Hepatic stellate cell (primary cell): ENCODE data around the gene NDUFB8.
"Not testable (repeated sequence)": the region's sequence is repeated elsewhere in the genome, so short reads cannot be mapped to it uniquely, and the experiment has no call there.

Experiments used
- DNase-seq: peaks from one replicate; pipeline ENCODE4 v3.0.0; 2011; ENCODE audit warnings: low spot score

Gene NDUFB8

DNA sequence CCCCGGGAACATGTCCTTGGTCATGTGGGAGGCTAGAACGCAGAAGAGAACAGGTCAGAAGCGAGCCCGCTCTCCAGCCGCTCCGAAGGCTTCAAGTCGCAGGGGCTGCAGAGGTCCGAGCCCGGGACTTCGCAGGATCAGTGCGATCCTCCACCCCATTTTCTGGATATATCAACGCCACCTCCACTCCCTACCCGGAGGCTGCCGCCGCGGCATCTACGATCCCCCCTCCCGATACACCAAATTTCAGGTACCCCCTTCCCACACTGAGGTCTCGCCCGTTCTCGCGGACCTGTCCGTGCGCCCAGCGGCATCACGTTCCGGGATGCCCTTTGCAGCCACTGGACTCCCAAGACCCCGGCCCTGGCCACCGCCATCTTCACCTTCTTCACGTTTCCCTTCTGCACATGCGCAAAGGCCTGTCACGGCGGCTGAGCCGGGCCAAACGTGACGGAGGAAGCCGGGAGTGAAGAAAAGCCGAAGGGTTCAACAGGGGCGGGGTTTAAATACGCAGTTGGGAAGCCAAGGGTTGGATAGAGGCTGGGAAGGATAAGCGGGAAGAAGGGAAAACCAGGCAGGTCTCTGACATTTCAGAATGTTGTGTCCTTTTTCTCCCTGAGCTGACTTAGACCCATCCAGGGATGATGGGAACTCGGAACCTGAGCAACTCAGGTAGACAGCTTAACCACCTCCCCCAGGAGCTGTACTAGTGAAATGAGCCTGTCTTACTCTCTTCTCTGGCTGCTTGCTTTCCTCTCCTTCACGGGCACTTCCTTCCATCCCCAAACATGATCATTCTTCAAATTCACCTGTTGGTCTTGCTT is at the start of gene NDUFB8:
NDUFB8 (minus strand) TSS at position 397 of the 824 bp plus-strand sequence; CDS start at position 377, 20 bp downstream.
- peak; percentile 89 for DNase-seq

DNA sequence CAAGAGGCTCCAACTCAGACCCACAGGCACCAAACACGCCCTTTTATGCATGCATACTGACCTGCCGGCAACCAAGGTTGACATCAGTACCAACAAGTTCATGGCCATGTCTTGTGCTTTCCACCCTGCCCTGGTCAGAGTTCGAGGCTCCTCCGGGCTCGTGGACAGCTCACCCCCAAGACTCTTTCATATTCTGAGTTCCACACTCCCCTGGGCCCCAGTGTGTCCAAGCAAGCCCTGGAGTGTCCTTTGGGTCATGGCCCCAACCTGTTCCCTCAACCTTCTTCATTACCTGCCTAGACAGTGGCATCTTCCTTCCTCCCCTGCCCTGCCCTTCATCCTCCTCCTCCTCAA is 46.6 kb upstream of the NDUFB8 start:
- no peak for DNase-seq

DNA sequence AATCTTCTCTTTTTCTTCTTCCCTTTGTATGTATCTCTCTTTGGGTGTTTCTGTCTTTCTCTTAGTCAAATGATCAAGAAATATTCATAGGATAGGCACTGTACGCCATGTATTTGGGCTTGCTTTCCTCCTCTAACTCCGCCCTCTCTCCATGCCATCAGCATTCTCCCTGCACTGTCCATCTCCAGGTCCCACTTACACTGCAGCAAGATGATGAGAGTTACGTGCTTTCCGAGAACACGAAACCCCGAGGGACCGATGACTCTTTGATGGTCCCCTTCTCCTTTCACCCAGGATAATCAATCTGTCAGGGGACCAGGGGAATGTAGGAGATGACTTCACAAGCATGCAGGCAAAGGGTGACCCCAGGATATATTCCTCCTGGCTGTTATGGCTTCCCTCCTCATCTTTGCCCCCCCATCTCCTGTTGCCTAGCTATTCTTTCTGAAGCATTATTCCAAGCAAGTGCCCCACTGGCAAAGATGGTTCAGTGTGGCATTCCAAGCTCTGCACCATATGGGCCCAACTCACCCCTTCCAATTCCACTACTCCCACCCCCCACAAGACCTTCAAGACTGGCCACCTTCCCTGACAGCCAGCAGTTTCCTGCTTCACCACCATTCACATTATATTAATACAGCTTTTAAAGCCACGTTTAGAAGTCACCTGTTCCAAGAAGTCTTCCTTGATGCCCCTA is 46.1 kb upstream of the NDUFB8 start:
- DNase-seq = no peak

DNA sequence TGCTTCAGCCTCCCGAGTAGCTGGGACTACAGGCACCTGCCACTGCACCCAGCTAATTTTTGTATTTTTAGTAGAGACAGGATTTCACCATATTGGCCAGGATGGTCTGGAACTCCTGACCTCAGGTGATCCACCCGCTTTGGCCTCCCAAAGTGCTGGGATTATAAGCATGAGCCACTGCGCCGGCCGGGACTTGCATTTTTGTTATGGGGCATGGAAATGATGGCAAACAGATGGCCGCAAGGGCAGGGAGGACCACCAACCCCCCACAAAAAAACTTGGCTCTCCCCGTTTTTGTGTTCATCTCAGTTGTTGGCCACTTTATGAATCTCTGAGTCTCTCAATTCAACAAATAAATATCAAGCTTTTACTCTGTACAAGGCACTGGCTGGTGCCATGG is 45.5 kb upstream of the NDUFB8 start:
- DNase-seq = not testable (repeated sequence)

DNA sequence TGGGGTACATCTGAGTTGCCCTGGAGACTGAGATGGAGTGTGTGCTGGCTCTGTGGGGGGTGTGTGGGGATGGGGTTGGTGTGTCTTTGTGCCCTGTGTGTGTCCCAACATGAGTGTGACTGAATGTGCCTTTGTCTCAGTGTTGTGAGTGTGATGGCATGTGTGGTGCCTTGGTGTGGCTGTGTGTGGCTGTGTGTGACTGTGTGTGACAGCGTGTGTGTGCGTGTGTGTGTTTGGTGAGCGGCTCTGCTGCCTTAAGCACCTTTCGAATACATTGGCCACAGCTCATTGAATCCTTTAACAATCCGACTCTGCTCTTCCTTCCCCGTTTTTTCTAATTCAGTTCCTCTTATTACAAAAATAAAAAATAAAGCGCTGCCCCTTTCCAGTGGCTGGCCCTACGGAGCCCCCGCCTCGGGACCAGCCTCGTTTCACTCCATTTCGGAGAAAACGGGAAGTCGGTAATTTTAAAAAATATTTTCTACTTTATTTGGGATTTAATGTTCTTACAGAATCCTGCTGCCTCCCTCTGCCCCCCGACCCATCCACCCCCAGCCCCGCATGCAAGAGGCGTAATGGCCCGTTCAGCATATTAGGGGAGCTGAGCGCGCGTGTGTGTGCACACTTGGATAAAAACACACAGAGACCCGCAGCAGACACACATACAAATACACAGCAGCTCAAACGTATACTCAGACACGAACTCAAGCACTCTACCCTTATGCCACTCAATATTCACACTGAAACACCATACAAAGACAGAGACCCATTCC is 41.6 kb upstream of the NDUFB8 start:
- no peak for DNase-seq

DNA sequence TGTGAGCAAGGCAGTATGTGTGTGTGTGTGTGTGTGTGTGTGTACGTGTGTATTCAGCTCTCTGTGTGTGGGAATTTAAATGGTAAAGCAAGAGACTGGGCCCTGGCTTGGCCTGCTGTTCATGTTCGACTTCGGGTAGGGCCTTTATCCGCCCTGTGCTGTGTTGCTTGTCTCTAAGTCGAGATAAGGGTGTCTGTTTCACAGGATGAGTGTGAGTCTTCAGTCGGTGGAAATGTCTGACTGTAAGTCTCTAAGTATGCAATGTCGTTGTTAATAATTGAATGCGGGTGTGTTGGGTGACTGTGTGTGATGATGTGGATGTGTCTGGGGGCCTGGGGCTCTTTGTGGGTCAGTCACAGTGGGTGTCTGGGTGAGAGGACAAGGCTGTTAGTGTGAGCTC is 40.8 kb upstream of the NDUFB8 start:
- DNase-seq = no peak

DNA sequence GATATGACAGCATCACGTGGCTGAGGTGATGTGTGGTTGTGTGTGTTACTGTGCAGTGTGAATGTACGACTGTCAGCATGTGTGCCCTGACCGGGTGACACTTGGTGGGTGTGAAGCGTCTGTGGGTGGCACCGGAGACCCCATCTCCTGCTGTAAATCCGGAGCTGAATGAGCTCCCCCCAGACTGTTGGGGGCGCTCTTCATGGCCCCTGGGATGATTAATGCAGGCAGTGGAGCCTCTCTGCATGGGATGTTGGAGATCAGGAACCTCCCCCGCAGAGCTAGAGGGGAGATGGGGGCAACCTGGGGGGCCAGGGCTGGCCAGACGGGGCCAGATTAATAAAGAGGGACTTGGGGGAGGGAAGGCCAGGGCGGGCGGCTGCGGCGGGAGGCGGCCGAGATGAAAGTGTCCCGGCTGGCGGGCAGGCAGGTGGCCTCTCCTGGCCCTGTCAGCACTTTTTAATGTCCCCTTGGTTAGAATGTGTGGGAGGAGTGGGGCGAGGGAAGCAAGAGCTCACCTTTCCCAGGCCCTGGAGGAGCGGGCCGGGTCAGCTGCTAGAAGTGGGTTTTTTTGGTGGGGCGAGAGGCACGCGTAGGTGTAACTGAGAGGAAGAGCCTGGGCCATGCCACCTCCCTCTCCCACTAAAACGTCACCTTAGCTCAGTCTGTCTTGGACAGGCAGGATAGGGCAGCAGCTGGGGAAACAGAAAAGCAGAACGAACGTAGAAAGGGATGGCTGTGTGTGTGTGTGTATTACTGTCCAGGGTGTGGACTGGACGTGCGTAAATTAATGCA is 40.2 kb upstream of the NDUFB8 start:
- DNase-seq = no peak

DNA sequence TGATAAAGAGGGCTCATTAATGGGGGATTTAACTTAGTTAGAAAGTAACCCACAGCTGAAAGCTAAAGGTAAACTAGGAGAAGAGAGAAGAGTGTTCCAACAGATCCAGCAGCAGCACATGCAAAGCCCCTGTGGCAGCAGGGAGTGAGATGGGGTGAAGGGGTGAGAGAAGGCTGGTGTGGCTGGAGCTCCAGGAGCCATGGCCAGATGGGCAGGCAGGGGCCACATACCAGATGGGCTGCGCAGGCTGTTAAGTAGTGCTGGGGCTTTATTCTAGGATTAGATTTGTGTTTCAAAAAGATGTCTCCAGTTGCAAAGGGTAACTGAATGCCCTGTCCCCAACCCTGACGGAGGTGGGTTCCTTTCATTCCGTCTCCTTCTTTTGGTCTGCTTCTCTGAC is 39.2 kb upstream of the NDUFB8 start:
- no peak for DNase-seq

DNA sequence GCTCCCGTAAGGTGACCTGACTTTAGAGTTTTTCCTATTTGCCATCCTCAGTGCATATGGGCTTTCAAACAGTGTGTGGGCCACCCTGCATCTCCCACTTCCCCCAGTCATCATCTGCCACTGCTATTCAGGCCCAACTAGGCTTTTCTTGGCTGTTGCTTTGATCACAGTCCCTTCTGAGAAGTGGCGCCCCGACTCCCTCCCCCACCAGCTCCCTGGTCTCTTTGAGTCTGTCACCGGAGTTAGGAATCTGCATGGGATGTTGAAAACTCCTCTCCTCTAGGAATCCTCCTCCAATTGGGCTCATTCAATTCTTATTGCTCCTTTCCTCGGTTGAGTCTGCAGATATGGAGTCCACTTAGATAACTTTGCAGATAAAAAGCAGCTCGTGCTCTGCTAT is 38.2 kb upstream of the NDUFB8 start:
- DNase-seq = no peak

DNA sequence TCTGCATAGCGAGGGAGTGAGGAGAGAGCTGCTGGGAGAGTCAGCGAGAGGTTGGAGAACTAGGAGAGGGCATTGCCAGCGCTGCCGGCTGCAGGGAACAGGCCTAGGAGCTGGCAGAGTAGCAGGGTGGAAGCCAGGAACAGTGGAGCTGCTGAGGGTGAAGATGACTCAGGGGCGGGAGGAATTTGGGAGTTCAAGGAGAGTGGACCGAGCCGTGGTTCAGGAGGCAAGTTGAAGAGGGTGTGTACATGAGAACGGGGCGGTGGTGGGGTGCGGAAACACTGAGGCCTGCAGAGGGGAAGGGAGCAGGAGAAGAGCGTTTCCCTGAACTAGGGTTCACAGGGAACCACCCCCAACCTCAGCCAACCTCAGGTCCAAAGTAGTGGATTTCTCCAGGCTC is 37.6 kb upstream of the NDUFB8 start:
- no peak for DNase-seq

DNA sequence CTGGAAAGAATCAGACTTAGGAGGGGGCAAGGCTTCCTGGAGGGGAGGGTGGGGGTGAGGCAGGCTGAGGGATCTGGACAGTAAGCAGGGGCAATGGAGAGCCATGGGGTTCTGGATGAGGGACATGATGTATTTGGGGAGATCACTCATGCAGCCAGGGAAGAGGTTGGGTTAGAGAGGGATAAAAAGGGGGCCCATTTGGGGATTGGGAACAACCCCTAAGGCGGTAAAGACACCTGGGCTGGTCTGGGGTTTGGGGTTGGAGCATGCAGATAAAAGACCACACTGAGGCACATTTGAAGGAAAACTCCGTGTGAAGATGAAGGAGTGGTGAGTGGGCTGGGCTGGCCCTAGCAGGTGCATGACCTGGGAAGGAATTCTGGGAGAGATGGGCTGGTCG is 36.9 kb upstream of the NDUFB8 start:
- no peak for DNase-seq

DNA sequence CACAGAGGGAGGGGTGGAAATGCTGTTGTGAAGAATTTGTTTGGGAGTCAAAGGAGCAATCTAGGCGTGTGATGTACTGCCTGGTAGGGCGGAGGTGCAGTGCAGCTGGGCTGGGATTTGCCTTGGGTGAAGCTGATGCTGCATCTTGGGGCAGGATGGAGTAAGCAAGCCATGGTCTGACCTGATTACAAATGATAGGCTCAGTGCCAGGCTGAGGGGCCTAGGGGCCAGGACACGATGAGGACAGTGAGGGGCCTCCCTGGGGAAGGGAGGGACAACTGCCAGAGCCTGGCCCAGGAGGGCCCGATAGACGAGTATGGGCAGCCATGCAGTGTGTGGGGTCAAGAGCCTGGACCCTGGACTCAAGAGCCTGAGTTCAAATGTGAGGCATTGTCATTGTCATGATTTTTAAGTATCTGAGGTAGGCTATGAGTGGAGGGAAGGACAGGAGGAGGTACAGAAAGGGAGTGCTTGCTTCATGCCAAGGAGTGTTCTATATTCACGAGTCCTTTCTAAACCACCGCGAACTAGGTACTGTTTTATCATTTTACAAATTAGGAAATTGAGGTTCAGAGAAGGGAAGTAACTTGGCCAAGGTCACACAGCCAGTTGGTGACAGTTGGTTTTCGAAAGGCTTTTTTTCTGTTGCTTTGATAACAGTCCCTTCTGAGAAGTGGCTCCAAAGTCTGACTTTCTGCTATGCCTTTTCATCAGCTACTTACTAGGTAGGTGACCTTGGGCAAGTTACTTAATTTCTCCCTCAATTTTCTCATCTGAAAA is 35.7 kb upstream of the NDUFB8 start:
- DNase-seq = no peak

DNA sequence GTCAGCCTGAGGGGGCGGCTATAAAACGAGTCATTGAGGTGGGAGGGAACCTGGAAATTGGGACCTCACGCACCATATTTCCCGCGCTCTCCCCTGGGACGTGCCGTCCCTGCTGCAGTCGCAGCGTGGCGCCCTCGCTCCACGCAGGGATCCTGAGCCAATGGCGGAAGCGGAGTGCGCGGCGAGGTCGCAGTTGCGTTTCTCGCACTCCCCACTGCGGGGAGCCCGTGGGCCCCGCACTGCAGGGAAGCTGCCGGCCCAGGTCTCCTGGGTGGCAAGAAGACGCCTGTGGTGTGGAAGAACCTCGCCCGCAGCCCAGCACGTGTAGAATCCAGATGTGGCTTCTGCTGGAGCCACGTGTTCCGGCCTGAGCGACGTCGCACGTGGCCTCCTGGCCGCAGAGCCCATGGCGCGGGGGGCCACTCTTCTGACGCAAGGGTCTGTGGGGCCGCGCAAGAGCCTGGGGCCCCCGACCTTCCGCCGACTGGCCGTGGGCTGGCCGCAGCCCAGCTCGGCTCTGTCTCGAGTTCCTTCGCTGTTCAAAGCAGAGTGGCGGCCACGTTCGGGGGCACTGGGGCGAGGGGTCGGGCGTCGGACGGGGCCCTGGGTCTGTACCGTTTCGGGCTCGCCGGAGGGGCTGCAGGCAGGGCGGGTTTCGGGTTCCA is 32.5 kb upstream of the NDUFB8 start:
- peak; percentile 77 for DNase-seq

DNA sequence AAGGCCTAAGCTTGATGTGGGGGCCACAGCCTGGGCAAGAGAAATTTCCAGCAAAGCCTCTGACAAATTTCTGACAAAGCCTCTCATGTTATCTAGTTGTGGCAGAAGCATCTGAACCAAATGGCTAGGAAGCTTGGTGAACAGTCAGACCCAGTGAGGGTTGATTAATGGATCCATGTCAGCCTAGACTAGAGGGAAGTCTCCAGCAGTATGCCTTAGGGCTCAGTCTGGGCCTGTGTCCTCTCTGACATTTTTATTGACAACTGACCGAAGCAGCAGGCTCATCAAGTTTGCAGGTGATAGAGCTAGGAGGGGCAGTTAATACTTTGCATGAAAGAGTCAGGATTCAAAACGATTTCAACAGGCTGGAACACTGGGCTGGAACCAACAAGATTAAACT is 31.3 kb upstream of the NDUFB8 start:
- DNase-seq = no peak

DNA sequence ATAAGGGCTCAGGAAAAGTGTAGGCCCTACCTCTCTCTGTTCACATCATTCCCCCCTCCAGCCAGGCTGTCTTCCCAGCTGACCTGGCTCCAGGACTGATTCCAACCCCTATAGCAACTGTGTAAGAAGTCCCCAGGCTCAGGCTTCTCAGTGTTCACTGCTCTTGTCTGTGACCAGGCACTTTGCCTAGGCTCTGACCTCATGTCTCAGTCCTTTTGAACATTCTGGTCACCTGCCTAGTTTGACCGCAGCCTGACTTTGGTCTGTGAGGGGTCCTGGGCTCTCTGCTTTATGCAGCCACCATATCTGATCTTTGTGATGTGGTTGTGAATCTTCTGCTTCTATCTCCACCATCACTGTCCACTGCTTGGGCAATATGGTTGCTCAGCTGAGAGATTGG is 30.6 kb upstream of the NDUFB8 start:
- no peak for DNase-seq

DNA sequence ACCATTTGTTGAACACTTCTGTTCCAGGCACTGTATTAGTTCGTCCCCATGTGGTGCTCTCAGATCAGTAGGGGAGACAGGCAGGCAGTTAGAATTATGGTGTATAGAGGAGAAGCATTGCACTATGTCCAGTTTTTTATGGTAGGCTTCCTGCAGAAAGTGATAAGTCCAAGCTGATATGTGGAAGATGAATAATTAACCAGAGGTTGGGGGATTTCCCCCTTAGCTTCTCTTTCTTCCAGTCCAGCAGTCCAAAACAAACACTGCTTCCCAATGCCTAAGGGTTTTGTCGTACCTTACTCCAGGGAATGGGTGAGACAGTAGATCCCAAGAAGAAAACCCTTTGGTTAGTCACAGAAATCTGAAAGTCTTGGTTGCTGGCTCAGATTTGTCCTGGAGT is 25.2 kb upstream of the NDUFB8 start:
- no peak for DNase-seq

DNA sequence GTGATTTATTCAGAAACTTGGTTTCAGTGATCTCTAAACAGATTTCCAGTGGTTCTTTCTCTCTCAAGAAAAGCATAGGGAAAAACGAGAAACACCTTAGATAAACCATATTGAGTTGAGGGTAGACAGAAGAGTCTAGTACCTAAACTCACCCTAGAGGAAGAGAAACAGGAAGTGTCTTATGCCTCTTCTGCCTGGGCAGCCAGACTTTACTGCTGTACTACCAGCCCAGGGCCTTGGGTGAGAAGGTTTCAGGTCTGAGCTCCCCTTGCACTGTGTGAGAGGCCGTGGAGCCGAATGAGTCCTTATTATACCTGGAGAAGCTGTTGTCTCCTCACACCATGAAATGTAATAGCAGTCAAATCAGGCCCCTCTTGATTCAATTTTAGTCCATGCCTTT is 24.3 kb upstream of the NDUFB8 start:
- no peak for DNase-seq

DNA sequence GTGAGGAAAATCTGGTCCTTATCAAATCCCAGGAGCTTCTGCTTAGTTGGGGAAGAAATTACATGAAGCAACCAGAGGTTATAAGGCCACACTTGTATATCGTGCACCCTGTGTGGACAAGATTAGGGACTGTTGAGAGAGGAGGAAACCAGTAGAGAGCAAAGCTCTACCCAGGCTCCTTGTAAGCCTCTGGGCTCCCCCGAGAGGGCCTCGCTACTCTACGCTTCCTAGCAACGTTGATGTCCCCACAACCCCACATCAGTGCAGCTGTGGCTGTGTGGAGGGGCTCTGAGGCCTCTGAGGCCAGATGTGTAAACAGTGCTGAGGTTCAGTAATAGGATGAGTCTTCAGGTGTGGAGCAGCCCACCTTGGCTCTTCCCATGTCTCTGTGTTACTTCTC is 22.1 kb upstream of the NDUFB8 start:
- no peak for DNase-seq

DNA sequence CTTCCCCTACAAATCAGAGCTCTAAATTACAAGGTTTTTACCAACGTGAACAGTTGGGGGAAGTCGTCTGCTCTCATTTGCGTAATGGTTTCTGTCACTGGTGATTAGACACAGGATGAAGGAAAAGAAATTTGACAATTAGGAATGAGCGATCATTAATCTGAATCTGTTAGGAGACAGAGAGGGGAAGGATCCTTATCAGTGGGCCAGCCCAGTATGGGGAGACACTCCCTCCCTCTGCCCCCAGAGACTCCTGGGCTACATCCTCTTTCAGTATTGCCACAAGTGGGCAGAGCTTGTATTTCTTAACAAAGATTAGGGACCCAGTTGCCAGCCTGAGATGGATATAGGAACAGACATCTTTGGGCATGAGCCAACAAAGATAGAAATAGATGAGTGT is 21.5 kb upstream of the NDUFB8 start:
- no peak for DNase-seq

DNA sequence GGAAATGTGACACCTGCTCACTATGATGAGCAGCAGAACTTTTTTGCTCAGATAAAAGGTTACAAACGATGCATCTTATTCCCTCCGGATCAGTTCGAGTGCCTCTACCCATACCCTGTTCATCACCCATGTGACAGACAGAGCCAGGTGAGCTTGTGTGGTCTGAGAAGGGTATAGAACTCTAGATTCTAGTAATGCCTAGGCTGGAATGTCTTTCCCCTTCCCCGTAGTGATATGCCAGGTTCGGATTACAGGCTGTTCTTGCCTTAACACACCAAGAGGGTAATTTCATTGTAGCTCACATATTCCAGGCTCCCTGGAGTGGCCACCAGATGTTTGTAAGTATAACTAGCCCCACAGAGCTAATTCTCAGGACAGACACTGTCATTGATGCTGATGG is 15.3 kb upstream of the NDUFB8 start:
- DNase-seq = no peak

DNA sequence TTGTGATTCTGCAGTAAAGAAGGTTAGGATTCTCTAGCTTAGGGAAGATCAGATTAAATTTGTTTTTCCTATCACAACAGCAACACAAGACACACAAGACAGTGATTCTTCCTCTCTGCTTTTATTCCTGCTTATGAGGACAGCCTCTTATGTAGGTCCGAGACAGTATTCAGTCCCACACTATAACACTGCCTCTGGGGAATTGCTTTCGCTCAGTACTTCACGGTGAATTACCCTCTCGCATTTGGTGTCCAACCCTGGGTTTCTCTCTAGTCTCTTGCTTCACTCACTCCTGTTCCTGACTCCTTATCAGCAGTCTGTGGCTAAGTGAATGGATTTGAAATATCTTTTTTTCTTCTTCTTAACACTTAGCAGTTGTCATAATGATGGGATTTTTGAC is 7.8 kb upstream of the NDUFB8 start:
- no peak for DNase-seq
